AG09319 (cell line): ENCODE measurements around the gene LMO7.
"Not testable (repeated sequence)": the region's sequence is repeated elsewhere in the genome, so short reads cannot be mapped to it uniquely, and the experiment has no call there.

ENCODE experiments used
- DNase-seq: peaks from one replicate; pipeline ENCODE4 v3.0.0-alpha.2; 2010; ENCODE audit warnings: low read depth; ENCODE audit errors: extremely low read depth
- CTCF ChIP-seq: IDR thresholded peaks from 2 replicates; pipeline ENCODE4 v1.5.1; 2011; ENCODE audit warnings: low read depth, mild to moderate bottlenecking, inconsistent platforms, low read length, moderate library complexity

LMO7 gene

GRCh38 chr13:75693227-75693626 is 57.1 kb downstream of the LMO7 start:
- no peak for TF ChIP-seq CTCF
- DNase-seq, result no peak

GRCh38 chr13:75694722-75695121 is 58.6 kb downstream of the LMO7 start:
- no peak for DNase-seq
- no peak for TF ChIP-seq CTCF

GRCh38 chr13:75695908-75696307 is 59.8 kb downstream of the LMO7 start:
- TF ChIP-seq CTCF, result peak; percentile 85
- DNase-seq, result not testable (repeated sequence)

- TF ChIP-seq CTCF, result no peak
- no peak for DNase-seq
Measured at GRCh38 chr13:75699062-75699461, 62.9 kb downstream of the LMO7 start.

- not testable (repeated sequence) for DNase-seq
Measured at GRCh38 chr13:75699717-75700116, 63.6 kb downstream of the LMO7 start.

- TF ChIP-seq CTCF, result no peak
- DNase-seq, result no peak
Measured at GRCh38 chr13:75700552-75700951, 64.4 kb downstream of the LMO7 start.

GRCh38 chr13:75702476-75702875 is 66.3 kb downstream of the LMO7 start:
- DNase-seq, result no peak

More at GRCh38 chr13:75702476-75702875, 66.3 kb downstream of the LMO7 start:
- TF ChIP-seq CTCF, result no peak
